Ovary (tissue), 9 donors: ENCODE data around the gene MGAT5. TPM values are rescaled to one million over a fixed set of nuclear protein-coding genes. Genes with fewer than 3 reads are reported as not detected.
"Not testable (repeated sequence)": the region's sequence is repeated elsewhere in the genome, so short reads cannot be mapped to it uniquely, and the experiment has no call there.

Experiments
- DNase-seq, 5 donors: peaks; one replicate each; pipeline ENCODE4 v3.0.0-alpha.2; 2019 to 2020
- H3K27ac ChIP-seq, 2 donors: fragments of 200-600 bp; one replicate each; pipeline versions ENCODE4 v1.5.1 to v1.8.0; 2019 to 2022
- H3K27me3 ChIP-seq: fragments of 200-600 bp; one replicate; pipeline ENCODE4 v1.8.0; 2022
- H3K36me3 ChIP-seq: fragments of 200-600 bp; sonication (generic); one replicate; pipeline ENCODE4 v1.5.1; 2019
- H3K4me1 ChIP-seq: one replicate; pipeline ENCODE4 v1.8.1; 2013; ENCODE audit warnings: mild to moderate bottlenecking, moderate library complexity; ENCODE audit not compliant: insufficient read depth
- H3K4me3 ChIP-seq: fragments of 200-600 bp; sonication (generic); one replicate; pipeline ENCODE4 v1.5.1; 2017
- H3K9me3 ChIP-seq, 2 donors: fragments of 200-600 bp in 1 of 2; sonication (generic) in 1 of 2; one replicate each; pipeline versions ENCODE4 v1.5.1 to v1.8.1; 2013 to 2019; ENCODE audit warnings: mild to moderate bottlenecking in 1 of 2, moderate library complexity in 1 of 2
- CTCF ChIP-seq, 3 donors: fragments of 450-650 bp in 2 of 3; fragments of 200-600 bp in 1 of 3; IDR thresholded peaks; one replicate each; pipeline versions ENCODE4 v1.5.1 to v1.8.0; 2016 to 2022; ENCODE audit warnings: antibody characterized with exemption in 3 of 3, mild to moderate bottlenecking in 1 of 3
- EP300 ChIP-seq: sonication (generic); formaldehyde crosslinking; IDR thresholded peaks from one replicate; pipeline ENCODE4 v1.6.1; 2017; ENCODE audit warnings: antibody characterized with exemption
- POLR2A ChIP-seq: fragments of 450-650 bp; IDR thresholded peaks from one replicate; pipeline ENCODE4 v1.6.1; 2017; ENCODE audit warnings: antibody characterized with exemption, mild to moderate bottlenecking, moderate library complexity
- WGBS, 3 donors: extraction: QIAGEN DNeasy Blood & Tissue Kit in 1 of 3; methylation state at CpG; one replicate each; pipeline versions ENCODE4 v1.1.5 to v1.1.7; 2013 to 2017; 5-methylcytosine and 5-hydroxymethylcytosine counted together
- intact Hi-C, 4 donors: fragments of 100-400 bp; cut with DNase I; formaldehyde crosslinking; loops; one replicate each; pipeline versions ENCODE4 v1.11.0 to v1.15.1; 2022 to 2023
- polyA plus RNA-seq, 2 donors: library from polyadenylated mRNA; stranded (reverse); fragments of 200-250 nt in 1 of 2; fragments of 350-450 nt in 1 of 2; fragmentation: Illumina TruSeq in 1 of 2; extraction: RNeasy Lipid Tissue Mini Kit (QIAGEN cat#74804) in 1 of 2; gene quantifications; one replicate each; pipeline ENCODE4 v1.2.3, GENCODE V29; 2013 to 2014
- total RNA-seq, 7 donors: library from RNA; depleted of rRNA in 2 of 7; stranded (reverse); fragments of >200 nt in 2 of 7; fragmentation: NEBNext Ultra II Directional in 3 of 7; extraction: Animal tissue kit (Norgen Biotek cat#: 25700) in 3 of 7; gene quantifications; one replicate each; pipeline versions ENCODE4 v1.1.0 to v1.2.4, GENCODE V29; 2016 to 2023
- donor health status: DM: no; HTN: no; CAD: no; lungs with moderate emphysema.
- donor health status: DM: no; HTN: no; CAD: no.
- donor health status: Bipolar disorder and iron deficiency.
- donor health status: DM: yes; HTN: yes; CAD: no.
- donor health status: DM: no; HTN: no; CAD: no.
- donor health status: DM: yes; HTN: yes; CAD: no.

MGAT5 gene
- total and polyA plus RNA-seq, 9 donors = 11.3 to 61.2 (median 32.4) TPM

GRCh38 chr2:134470561-134471168, 216.8 kb downstream of the MGAT5 start:
- DNase-seq = no peak
- H3K4me3 ChIP-seq = no peak overlapping the region
- 94 to 96% (median 96%) methylated on average over 8 of the region's 8 CpGs for WGBS, 3 donors
- no peak overlapping the region for H3K27ac ChIP-seq
- TF ChIP-seq CTCF (IDR thresholded peaks at IDR 0.05) = no peak
- TF ChIP-seq POLR2A = no peak
- H3K36me3 ChIP-seq = no peaks in the 10 kb centered on the region
- no peaks in the 10 kb centered on the region for H3K4me1 ChIP-seq
- no peaks in the 10 kb centered on the region for H3K9me3 ChIP-seq
- H3K27me3 ChIP-seq = no peaks in the 10 kb centered on the region
- intact Hi-C loops = no loop called here

GRCh38 chr2:134476982-134477381, 223.1 kb downstream of the MGAT5 start:
- intact Hi-C loops, H3K9me3 ChIP-seq, H3K27me3 ChIP-seq, H3K4me3 ChIP-seq, H3K27ac ChIP-seq, DNase-seq, H3K4me1 ChIP-seq, H3K36me3 ChIP-seq: not testable (repeated sequence)
- WGBS, 3 donors = 83 to 91% (median 86%) methylated on average over 8 of the region's 8 CpGs

- H3K27me3 ChIP-seq = no peaks in the 10 kb centered on the region
- H3K27ac ChIP-seq = no peak overlapping the region
- TF ChIP-seq POLR2A (no peak), CTCF (IDR thresholded peaks at IDR 0.05) (no peak), EP300 (no peak)
- 76 to 78% (median 78%) methylated on average over 4 of the region's 4 CpGs for WGBS, 3 donors
- no peak for DNase-seq
- intact Hi-C loops = no loop called here
- no peaks in the 10 kb centered on the region for H3K36me3 ChIP-seq
- no peak overlapping the region for H3K4me3 ChIP-seq
- H3K9me3 ChIP-seq = no peaks in the 10 kb centered on the region
- no peaks in the 10 kb centered on the region for H3K4me1 ChIP-seq
These were observed 225.9 kb downstream of the MGAT5 start for GRCh38 chr2:134479696-134480330.

GRCh38 chr2:134482131-134482723, 228.4 kb downstream of the MGAT5 start:
- TF ChIP-seq POLR2A = no peak
- no peak for TF ChIP-seq EP300
- TF ChIP-seq CTCF (IDR thresholded peaks at IDR 0.05) = no peak
- H3K4me3 ChIP-seq = no peak overlapping the region
- no peaks in the 10 kb centered on the region for H3K9me3 ChIP-seq
- H3K27ac ChIP-seq = no peak overlapping the region
- DNase-seq = no peak
- H3K4me1 ChIP-seq = no peaks in the 10 kb centered on the region
- WGBS, 3 donors = 75 to 87% (median 86%) methylated on average over 6 of the region's 6 CpGs
- no peaks in the 10 kb centered on the region for H3K36me3 ChIP-seq
- no peaks in the 10 kb centered on the region for H3K27me3 ChIP-seq
- intact Hi-C loops = no loop called here

GRCh38 chr2:134482766-134483340, 229.0 kb downstream of the MGAT5 start:
- no peaks in the 10 kb centered on the region for H3K27me3 ChIP-seq
- no peak for DNase-seq
- H3K9me3 ChIP-seq = no peaks in the 10 kb centered on the region
- H3K27ac ChIP-seq = no peak overlapping the region
- WGBS, 3 donors = 80 to 88% (median 82%) methylated on average over 15 of the region's 15 CpGs
- no peak for TF ChIP-seq CTCF (IDR thresholded peaks at IDR 0.05)
- no peak for TF ChIP-seq POLR2A
- TF ChIP-seq EP300 = no peak
- H3K36me3 ChIP-seq = no peaks in the 10 kb centered on the region
- no peak overlapping the region for H3K4me3 ChIP-seq
- intact Hi-C loops = no loop called here
- no peaks in the 10 kb centered on the region for H3K4me1 ChIP-seq
